ENCODE measurements around the gene LAMTOR4. TPM values are rescaled to one million over a fixed set of nuclear protein-coding genes. Genes with fewer than 3 reads are reported as not detected.

The LAMTOR4 gene
- total RNA-seq, 3 donors from 2014 or later (not counting 1 experiment from before 2014, with no cell fraction given): 148 to 161 (median 156) TPM

- ATAC-seq (no peak), DNase-seq (peak in 1 of 2 donors; percentile 23)
- no peaks in the 10 kb centered on the region for H3K36me3 ChIP-seq (ENCODE audit: control insufficient read depth, insufficient read depth, low read length)
- H3K27ac ChIP-seq (ENCODE audit: low read length): no peak overlapping the region
- peaks cover 47 to 51% of the 10 kb centered on the region in 2 donors for H3K27me3 Mint-ChIP-seq (ENCODE audit: low read depth in 2 of 2)
- peaks cover 28 to 43% of the 10 kb centered on the region in 2 donors for H3K4me1 Mint-ChIP-seq
- peaks cover 44% of the 10 kb centered on the region for H3K4me1 ChIP-seq (ENCODE audit: control insufficient read depth, insufficient read depth, low read length)
- H3K36me3 Mint-ChIP-seq: no peaks in the 10 kb centered on the region
- H3K9me3 ChIP-seq (ENCODE audit: control insufficient read depth, insufficient read depth, low read length): no peaks in the 10 kb centered on the region
- TF ChIP-seq CTCF (IDR thresholded peaks at IDR 0.05): no peak
- H3K4me3 ChIP-seq (ENCODE audit: low read length): no peak overlapping the region
- H3K27ac Mint-ChIP-seq: no peak overlapping the region
- H3K27me3 ChIP-seq (ENCODE audit: control insufficient read depth, insufficient read depth, low read length): peaks cover 36% of the 10 kb centered on the region
- H3K9me3 Mint-ChIP-seq: no peaks in the 10 kb centered on the region
- intact Hi-C loops (cut with micrococcal nuclease): no loop called here
- 24% methylated on average over 9 of the region's 14 CpGs for WGBS (ENCODE audit: insufficient coverage)
- H3K4me3 Mint-ChIP-seq: peak overlapping the region; percentile 62
Measured at GRCh38 chr7:100166970-100167911, 18.5 kb downstream of the LAMTOR4 start.

GRCh38 chr7:100167912-100168323, 19.2 kb downstream of the LAMTOR4 start:
- Mint-ChIP-seq H3K4me3 (peak overlapping the region; percentile 49), H3K27ac (no peak overlapping the region), H3K4me1 (peaks cover 28 to 43% of the 10 kb centered on the region in 2 donors), H3K9me3 (no peaks in the 10 kb centered on the region), H3K36me3 (no peaks in the 10 kb centered on the region), H3K27me3 (ENCODE audit: low read depth in 2 of 2) (peaks cover 47 to 51% of the 10 kb centered on the region in 2 donors)
- Histone ChIP-seq H3K27ac (ENCODE audit: low read length) (no peak overlapping the region), H3K27me3 (ENCODE audit: control insufficient read depth, insufficient read depth, low read length) (peaks cover 36% of the 10 kb centered on the region), H3K4me3 (ENCODE audit: low read length) (no peak overlapping the region), H3K36me3 (ENCODE audit: control insufficient read depth, insufficient read depth, low read length) (no peaks in the 10 kb centered on the region), H3K4me1 (ENCODE audit: control insufficient read depth, insufficient read depth, low read length) (peaks cover 44% of the 10 kb centered on the region), H3K9me3 (ENCODE audit: control insufficient read depth, insufficient read depth, low read length) (no peaks in the 10 kb centered on the region)
- intact Hi-C loops (cut with micrococcal nuclease): no loop called here
- WGBS (ENCODE audit: insufficient coverage): 6% methylated on average over 10 of the region's 11 CpGs
- ATAC-seq (no peak), DNase-seq (peak in 1 of 2 donors; percentile 38)
- no peak for TF ChIP-seq CTCF (IDR thresholded peaks at IDR 0.05)

- H3K4me3 ChIP-seq (ENCODE audit: low read length): no peak overlapping the region
- Mint-ChIP-seq H3K27me3 (ENCODE audit: low read depth in 2 of 2) (peaks cover 47 to 54% of the 10 kb centered on the region in 2 donors), H3K9me3 (no peaks in the 10 kb centered on the region), H3K27ac (no peak overlapping the region), H3K36me3 (no peaks in the 10 kb centered on the region), H3K4me1 (peaks cover 28 to 43% of the 10 kb centered on the region in 2 donors), H3K4me3 (peak overlapping the region; percentile 37)
- peaks cover 44% of the 10 kb centered on the region for H3K4me1 ChIP-seq (ENCODE audit: control insufficient read depth, insufficient read depth, low read length)
- intact Hi-C loops (cut with micrococcal nuclease): no loop called here
- WGBS (ENCODE audit: insufficient coverage): 84% methylated on average over 10 of the region's 11 CpGs
- no peak for TF ChIP-seq CTCF (IDR thresholded peaks at IDR 0.05)
- ATAC-seq (no peak), DNase-seq (peak in 1 of 2 donors; percentile 66)
- H3K27me3 ChIP-seq (ENCODE audit: control insufficient read depth, insufficient read depth, low read length): peaks cover 36% of the 10 kb centered on the region
- H3K27ac ChIP-seq (ENCODE audit: low read length): no peak overlapping the region
- H3K36me3 ChIP-seq (ENCODE audit: control insufficient read depth, insufficient read depth, low read length): no peaks in the 10 kb centered on the region
- no peaks in the 10 kb centered on the region for H3K9me3 ChIP-seq (ENCODE audit: control insufficient read depth, insufficient read depth, low read length)
Measured at GRCh38 chr7:100169147-100169850, 20.6 kb downstream of the LAMTOR4 start.
